NCI-H226 (cell line): Measurements from ENCODE around the gene SLC39A8.

Experiments used
- DNase-seq: peaks from one replicate; pipeline ENCODE4 v3.0.0-alpha.2; 2015

SLC39A8 gene

DNA sequence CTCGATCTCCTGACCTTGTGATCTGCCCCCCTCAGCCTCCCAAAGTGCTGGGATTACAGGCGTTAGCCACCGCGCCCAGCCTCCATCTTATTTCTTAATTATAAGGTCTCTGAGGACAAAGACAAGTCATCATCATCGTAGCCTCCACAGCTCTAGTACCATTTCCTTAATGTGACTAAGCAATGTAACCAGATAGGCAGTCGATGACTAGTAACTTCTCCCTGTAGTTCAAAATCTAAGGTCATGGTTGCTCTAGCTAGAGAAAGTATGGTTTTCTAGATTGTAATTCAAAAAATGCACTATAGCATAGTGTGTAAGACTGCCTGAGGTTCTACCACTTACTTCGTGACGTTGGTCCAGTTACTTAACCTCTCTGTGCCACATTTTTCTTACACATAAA, 6.9 kb downstream of the SLC39A8 start:
- DNase-seq: no peak

DNA sequence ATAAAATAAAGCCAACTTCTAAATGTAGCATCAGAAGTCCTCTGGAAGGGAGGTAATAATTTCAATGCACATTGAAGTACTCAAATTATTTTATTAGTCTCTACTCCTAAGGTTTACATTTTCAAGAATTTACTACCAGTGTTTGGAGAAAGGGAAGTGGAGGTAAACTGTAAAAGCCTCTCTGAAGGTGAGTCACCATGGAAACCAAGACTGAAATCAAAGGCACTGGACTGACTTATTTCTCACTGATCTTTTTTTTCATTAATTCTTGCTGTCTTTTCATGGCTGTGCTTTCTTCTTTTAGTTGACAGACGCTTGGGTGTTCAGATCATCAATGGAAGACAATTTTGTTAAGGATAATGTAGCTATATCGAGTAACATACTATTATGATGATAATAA, 9.7 kb downstream of the SLC39A8 start:
- no peak for DNase-seq

DNA sequence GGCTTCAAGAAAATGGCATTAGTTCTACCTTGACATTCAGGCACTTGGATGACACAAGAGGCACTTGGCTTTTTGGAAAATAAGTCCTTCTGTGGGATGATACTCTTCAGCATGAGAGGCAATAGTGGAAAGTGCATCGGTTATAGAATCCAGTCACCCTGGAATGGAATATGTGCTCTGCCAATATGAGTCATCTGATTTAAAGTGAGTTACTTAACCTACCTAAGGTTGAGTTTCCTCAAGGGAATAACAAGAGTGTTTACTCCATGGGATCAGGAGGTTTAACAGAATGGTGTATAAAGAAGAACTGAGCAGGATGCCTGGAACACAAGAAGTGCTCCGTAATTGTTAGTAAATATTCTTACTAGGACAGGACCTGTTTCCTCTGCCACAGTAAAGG, 10.7 kb downstream of the SLC39A8 start:
- no peak for DNase-seq

DNA sequence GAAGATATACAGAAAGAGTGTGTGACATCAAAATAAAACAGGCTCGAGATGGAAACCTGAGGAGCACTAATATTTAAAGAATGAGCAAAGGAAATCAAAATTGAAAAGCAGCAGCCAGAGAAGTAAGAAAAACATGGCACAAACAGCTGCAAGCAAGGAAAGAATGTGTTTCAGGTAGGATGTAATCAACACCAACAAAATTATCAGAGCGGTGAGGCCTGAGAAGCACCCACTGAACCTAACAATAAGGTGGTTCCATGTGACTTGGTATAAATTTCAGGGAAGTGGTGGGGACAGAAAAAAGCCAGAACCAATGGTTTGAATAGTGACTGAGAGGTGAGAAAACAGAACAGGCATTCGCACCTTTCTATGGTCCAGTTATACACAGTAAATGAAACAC, 11.5 kb downstream of the SLC39A8 start:
- DNase-seq: no peak

DNA sequence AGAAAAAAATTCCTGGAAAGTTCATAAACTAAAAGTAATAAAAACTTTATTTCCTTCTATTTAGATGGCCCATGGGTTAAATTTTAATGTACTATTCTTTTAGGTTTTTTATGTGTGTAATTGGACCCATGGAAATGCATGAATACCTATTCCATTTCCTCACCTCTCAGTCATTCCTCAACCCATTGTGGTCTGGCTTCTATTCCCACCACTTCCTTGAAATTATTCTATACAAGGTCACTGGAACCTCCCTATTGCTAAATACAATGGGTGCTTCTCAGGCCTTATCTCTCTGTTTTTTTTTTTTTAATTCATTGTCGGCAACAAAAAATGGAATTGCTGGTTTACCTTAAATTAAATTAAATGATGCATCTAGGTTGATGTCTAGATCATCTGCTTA, 17.2 kb downstream of the SLC39A8 start:
- peak; percentile 69 for DNase-seq

DNA sequence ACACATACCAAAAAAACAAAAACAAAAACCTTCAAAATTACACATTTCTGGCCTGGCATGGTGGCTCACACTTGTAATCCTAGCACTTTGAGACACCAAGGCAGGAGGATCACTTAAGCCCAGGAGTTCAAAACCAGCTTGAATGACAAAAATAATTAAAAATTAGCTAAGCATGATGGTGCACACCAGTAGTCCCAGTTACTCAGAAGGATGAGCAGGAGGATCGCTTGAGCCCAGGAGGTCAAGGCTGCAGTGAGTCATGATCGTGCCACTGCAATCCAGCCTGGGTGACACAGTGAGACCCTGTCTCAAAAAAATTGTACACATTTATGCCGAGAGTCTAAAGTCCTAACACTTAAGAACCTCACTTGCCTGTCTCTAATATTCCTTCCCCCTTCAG, 18.3 kb downstream of the SLC39A8 start:
- DNase-seq: no peak

DNA sequence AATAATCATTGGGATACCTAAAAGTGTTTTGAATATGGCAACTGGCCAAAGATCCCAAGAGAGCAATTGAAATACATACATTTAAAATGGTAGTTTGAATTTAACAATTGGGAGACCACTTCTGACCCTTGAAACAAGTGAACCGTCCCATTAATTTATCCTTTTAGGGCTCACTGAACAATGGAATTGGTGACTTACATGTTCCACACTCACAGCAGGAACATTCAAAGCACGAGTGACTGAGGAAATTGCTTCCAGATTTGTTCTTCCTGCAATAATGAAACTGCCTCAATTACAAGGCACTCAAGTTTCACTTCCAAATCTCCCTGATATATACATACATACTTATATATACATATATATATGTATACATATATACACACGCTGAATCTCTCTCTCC, 20.6 kb downstream of the SLC39A8 start:
- no peak for DNase-seq

DNA sequence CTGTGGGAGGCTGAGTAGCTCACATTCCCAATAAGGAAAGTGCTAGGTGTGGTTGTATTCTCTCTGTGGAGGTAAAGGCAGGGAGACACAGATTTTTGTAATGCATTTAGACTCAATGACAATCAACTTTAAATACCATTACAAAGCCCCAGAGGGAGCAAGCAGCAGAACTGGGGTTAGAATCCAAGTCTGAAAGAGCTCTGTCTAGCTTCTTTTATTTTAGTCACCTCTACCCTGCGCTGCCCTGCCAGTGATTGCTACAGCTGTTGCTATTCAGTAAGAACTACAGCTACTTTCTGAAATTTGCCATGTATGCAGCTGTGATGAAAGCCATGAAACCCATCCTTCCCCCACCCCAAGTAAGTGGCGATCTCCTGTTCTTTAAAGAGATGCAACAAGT, 22.5 kb downstream of the SLC39A8 start:
- no peak for DNase-seq

DNA sequence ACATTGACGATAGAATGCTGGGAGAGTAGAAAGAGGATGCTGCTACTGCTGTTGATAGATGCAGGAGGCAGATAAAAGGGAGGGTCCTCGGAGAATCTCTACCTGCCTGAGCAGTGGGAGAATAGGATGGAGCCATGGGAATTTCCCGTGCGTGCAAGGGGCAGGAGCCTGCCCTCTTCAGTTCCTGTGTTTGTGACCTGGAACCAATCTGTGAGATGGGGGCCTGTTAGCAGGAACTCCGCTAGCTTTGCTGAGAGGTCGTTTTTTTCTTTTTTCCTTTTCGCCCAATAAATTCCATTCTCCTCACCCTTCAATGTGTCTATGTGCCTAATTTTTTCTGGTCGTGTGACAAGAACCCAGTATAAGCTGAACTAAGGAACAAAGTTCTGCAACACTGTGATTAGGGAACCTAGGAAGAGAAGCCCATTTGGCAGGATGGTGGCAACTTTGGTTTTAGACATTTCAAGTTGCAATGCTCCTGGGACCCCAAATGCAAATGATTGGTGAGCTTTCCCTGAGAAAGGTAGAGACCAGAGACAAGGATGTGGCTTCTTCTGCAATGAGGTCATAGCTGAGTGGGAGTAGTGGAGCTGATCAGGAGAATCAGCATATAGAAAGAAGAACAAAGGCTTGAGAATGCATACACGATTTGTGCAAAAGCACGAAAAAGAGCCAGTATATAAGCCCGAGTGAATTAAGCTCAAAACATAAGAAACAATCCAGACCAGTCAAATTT, 23.9 kb downstream of the SLC39A8 start:
- DNase-seq: no peak

DNA sequence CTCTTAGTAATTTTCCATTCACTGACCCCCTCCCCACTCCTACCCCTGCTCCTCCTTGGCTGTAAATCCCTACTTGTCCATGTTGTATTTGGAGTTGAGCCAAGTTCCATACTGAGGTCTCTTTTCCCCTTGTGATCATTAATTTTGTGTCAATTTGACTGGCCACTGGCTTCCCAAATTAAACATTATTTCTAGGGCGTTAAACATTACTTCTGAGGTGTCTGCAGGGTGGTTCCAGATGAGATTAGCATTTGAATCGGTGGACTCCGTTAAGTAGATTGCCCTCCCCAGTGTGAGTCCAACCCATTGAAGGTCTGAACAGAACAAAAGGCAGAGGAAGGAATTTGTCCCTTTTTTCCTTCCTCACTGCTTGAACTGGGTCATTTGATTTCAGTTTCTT, 25.7 kb downstream of the SLC39A8 start:
- no peak for DNase-seq

DNA sequence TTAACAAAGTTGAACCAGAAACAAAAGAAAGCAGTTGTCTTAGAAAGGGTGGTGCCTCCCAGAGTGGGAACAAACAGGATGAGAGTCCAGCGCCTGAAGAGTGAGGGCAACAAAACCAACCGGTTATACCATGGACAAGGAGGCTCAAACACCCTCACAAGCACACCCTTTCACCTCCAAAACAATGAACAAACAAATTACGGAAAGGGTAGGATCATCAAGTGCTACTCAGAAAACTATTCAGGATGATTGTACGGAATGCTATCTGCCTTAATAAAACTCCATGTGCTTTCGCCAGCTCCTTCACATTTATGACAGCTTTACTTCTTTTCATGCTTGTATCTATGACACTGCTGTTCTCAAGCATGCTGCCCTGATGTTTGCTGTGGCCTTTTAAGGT, 26.8 kb downstream of the SLC39A8 start:
- DNase-seq: no peak

DNA sequence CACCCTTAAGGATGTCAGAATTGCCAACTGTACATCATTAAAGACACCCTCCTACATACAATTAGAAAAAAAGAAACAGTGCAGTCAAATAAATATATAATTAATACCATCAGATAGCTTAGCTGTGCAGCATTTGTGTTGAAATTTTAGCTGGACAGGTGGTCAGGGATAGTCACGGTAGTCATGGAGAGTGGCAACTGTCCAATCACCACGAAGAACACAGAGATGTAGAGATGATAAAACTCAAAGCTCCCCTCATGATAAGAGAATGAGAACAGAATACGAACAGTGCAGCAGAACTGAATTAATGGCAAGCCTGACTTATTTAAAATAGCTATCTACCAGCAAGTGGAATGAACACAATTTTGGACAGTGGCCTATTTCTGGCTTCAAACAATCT, 27.2 kb downstream of the SLC39A8 start:
- no peak for DNase-seq

DNA sequence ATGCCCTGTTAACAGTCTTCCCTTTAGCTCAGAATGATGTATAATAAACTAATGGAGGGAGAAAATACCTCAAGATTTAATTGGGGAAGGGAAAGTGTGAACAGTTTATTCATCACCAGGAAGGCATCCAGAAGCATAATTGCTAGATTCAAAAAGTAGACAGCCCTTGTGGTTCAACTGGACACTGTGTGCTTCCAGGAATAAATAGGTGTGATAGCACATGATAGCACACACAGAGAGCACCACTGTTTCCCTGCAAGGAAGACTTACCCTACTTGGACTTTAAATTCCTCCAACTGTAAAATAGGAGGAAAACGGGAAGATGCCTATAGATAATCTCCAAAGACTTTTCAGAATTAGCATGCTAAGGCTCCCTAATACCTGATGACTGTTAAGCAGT, 27.8 kb downstream of the SLC39A8 start:
- no peak for DNase-seq

DNA sequence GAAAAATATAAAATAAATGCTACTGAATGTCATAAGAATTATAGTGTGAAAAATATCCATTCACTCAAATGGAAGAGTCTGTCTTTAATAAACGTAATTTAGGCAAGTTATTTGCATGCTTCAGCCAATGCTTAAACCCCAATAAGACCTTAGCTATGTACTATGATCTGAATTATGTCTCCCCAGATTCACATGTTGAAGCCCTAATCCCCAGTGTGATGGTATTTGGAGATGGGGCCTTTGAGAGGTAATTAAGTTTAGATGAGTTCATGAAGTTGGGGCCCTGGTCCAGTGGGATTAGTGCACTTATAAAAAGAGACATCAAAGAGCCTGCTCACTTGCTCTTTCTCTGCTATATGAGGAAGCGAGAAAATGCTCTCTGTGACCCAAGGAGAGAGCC, 28.7 kb downstream of the SLC39A8 start:
- DNase-seq: no peak

DNA sequence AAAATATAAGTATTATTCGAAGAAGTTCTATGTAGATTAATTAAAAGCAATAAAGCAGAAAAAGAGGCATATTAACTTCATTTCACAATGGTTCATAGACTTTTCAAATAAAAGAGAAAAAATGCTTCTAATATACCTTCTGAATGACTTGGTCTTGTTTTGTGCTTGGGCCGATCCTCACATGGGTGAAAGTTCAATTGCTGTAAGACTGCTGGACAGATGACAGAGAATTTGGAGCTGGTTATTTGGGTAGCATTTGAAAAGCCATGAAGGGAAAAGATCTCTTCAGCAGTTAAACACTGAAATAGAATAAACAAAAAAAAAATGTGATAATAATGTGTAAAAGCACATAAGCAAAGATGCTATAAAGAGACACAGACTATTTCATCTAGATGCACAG, 29.8 kb downstream of the SLC39A8 start:
- no peak for DNase-seq

DNA sequence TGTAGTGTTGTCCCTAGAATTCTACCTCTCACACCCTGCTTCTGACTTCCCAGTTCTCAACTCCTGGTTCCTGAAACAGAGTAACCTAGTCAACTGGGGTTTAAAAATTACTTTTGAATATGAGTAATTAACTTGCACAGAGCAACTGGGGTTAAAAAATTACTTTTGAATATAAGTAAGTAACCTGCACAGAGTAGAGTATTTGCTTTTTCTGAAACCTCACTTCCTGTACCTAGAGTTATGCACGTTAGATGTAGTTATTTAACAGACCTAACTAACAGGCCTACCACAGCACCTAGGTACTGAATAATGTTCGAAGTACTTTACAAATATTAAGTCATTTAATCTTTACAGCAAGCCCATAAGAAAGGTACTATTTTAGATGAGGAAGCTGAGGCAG, 32.9 kb downstream of the SLC39A8 start:
- DNase-seq: no peak

DNA sequence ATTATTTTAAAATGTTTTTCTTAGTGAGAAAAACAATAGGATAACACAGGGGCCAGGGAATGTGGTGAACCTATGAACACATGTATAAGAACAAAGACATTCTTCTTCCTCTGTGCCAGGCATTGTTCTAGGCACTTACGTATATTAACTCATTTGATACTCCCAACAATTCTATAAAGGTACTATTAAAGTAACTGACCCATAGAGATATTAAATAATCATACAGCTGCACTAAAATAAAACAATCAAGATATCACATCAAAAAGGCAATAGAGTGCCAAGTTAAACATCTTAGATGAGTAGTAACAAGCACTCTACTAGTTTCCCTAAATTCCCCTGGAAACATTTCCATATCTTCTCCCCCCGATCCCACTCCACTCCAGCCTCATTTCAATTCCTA, 33.4 kb downstream of the SLC39A8 start:
- no peak for DNase-seq

DNA sequence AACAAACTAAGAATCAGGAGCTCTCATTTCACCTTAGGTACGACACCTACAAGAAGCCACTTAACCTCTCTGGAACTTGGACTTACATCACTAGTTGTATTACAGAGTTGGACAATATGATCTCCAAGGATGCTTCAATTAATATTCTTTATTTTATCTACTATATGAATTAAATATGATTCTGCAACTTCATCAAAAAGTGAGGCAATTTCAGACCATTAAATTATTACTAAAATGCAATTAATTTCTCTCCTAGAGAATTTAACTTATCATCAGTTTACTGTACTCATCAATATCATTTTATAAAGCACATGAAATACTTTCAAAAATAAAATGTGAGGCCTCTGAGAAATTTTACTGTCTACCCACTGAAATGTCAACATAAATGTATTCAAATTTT, 33.9 kb downstream of the SLC39A8 start:
- no peak for DNase-seq

DNA sequence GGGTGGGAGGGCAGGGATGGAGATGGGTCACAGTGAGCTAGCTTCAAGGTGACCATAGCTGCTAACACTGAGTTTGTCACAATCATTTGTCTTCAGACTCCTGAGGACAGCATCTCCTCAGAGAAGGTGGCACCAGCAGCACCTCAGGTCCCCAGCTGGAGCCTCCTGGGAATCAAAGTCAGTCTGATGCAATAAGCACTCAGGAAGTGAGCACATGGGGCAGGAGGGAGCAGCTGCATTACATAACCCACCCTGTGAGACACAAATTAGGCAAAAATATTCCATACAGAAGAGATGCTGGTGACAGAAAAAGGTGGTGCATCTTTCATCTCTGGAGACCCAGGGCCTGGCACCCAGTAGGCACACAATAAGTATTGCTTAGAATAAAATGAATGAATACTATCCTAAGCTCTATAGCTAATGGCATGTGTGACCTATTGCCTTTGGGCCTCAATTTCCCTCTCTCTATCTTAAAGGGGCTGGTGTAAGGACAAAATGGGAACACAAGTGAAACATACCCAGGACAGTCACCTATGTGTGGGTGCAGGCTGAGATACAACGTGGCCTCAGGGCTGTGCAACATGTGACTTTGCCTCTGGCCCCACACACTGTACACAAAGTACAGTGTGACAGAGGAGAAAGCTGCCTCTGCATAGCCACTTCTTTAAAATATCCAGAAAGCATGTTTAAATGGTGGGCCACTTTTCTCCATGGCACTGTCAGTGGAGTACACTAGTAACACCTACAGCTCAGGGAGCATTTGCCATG, 37.1 kb downstream of the SLC39A8 start:
- DNase-seq: peak; percentile 5

DNA sequence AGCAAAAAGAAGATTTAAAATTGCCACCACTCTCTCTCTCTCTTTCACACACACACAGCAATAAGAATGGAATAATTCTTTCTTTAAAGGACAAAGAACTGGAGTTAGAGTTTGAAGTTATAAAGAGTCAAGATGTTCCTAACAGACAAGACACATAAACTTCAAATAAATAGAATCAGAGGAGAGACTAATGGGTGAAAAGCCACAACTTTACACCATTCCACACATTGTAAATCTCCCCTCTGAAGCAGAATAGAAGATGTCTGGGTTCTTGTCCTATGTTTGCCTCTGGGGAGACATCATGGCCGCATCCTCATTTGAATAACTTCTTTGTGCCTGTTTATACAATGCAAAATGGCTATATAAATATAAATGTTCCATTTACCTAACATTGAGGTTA, 39.6 kb downstream of the SLC39A8 start:
- DNase-seq: no peak

DNA sequence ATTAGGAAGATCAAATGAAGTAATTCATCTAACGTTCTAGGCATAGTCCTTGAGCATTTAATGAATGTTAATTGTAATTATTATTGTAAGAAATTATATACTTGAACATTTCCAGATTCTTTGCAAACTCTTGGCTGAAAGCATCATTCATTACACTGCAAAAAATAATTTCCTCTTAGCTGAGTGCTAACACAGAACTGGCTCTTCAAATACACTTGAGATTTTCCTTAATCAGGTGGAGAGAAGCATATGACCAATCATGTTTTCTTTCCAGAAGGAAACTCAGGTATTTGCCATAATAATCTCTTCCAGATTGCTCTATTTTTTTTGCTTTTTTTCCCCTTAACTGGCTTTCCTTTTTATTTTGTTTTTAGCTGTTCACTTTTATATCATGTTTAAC, 42.5 kb downstream of the SLC39A8 start:
- DNase-seq: no peak

DNA sequence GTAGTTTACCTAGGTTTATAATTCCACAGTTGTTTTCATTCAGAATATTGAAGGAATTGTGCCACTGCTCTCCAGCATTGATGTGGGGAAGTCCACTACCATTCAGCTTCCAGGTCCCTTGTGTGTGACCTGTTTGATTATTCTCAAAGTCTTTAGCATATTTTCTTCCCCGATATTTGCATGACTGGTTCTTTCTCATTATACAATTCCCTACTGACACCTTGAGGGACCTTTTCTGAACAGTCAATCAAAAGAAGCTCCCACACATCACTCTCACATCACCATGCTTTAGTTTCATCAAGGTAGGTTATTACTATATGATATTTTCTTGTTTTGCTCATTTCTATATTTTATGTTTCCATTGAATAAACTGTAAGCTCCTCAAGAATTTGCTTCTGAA, 44.1 kb downstream of the SLC39A8 start:
- no peak for DNase-seq

DNA sequence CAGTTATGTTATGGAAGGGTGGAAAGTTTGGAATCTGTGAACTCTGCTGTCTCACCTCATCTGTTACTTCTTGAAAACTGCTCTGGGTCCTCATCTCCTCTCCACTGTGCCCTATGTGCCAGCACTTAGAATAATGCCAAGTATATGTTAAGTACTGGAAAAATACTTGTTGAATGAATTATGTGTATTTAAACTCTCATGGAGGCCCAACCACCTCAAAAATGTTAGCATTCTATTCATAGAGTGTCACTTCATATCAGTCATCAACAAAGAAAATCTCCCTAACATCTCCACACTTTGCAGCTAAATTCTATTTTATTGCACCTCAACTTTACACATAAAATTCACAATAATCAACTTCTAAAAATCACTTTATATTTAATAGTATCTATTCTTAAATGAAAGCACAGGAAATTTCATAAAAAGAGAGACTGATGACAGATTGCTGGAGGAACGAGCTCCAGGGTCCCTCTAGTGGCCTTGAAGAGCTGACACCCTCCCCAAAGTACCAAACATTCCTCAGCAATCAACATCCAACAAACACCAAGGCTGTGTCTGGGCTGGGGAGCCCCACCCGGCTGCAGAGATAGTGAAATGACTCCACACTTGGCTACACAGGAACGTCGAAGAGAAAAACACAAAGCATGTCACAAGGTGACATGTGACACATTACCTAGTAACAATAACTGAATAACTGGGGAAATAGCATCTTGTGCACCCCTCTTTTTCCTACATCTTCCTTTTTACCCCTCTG, 45.8 kb downstream of the SLC39A8 start:
- peak; percentile 51 for DNase-seq

DNA sequence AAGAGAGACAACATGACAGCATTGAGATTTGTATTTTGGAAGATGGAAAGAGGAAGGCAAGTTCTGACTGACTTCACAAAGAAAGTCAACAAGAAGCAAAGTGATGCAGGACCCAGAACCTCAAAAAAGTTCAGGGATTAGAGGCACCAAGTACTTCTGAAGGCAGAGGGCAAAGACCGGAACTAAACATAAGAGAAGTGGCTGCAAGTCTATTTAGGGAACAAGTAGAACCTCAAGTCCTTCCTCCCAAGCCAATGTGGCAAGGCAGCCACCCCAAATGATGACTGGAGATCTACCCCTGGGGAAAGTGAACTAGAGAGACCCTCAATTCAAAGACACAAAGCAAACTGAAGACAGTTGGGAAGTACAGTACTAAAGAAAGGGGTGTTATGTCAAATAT, 46.6 kb downstream of the SLC39A8 start:
- DNase-seq: no peak
